ENCODE measurements around the gene WIPI1. TPM values are rescaled to one million over a fixed set of nuclear protein-coding genes. Genes with fewer than 3 reads are reported as not detected.
A peak's percentile ranks its signal among the peaks of the same experiment; 100 is the strongest.
"Not testable (repeated sequence)": the region's sequence is repeated elsewhere in the genome, so short reads cannot be mapped to it uniquely, and the experiment has no call there.

The WIPI1 gene
- polyA plus RNA-seq (ENCODE audit: insufficient read length in 4 of 4) = 10 to 100 TPM; 21.8 to 24.4 (median 22.7) TPM

- DNase-seq (ENCODE audit: low read depth in 4 of 4, low spot score in 3 of 4) = no peak
Measured at GRCh38 chr17:68457168-68457538, at the start of gene WIPI1. WIPI1 (minus strand) TSS chr17:68457496; CDS start chr17:68457421, 75 bp downstream.

- DNase-seq (ENCODE audit: low read depth in 4 of 4, low spot score in 3 of 4) = no peak
Measured at GRCh38 chr17:68505951-68506350, 48.7 kb upstream of the WIPI1 start.

GRCh38 chr17:68501074-68501473 lies 43.8 kb upstream of the WIPI1 start:
- DNase-seq (ENCODE audit: low read depth in 4 of 4, low spot score in 3 of 4) = no peak

GRCh38 chr17:68499587-68499986 lies 42.3 kb upstream of the WIPI1 start:
- DNase-seq (ENCODE audit: low read depth in 4 of 4, low spot score in 3 of 4) = no peak

GRCh38 chr17:68498479-68499326 lies 41.4 kb upstream of the WIPI1 start:
- no peak for DNase-seq (ENCODE audit: low read depth in 4 of 4, low spot score in 3 of 4)

- no peak for DNase-seq (ENCODE audit: low read depth in 4 of 4, low spot score in 3 of 4)
Measured at GRCh38 chr17:68497885-68498319, 40.6 kb upstream of the WIPI1 start.

- no peak for DNase-seq (ENCODE audit: low read depth in 4 of 4, low spot score in 3 of 4)
Measured at GRCh38 chr17:68495081-68495480, 37.8 kb upstream of the WIPI1 start.

GRCh38 chr17:68492394-68493054 lies 35.2 kb upstream of the WIPI1 start:
- DNase-seq (ENCODE audit: low read depth in 4 of 4, low spot score in 3 of 4) = not testable (repeated sequence)

- no peak for DNase-seq (ENCODE audit: low read depth in 4 of 4, low spot score in 3 of 4)
Measured at GRCh38 chr17:68491381-68492231, 34.3 kb upstream of the WIPI1 start.

GRCh38 chr17:68489919-68490318 lies 32.6 kb upstream of the WIPI1 start:
- no peak for DNase-seq (ENCODE audit: low read depth in 4 of 4, low spot score in 3 of 4)

GRCh38 chr17:68484458-68484857 lies 27.2 kb upstream of the WIPI1 start:
- no peak for DNase-seq (ENCODE audit: low read depth in 4 of 4, low spot score in 3 of 4)

GRCh38 chr17:68482576-68483041 lies 25.3 kb upstream of the WIPI1 start:
- DNase-seq (ENCODE audit: low read depth in 4 of 4, low spot score in 3 of 4) = no peak

- DNase-seq (ENCODE audit: low read depth in 4 of 4, low spot score in 3 of 4) = no peak
Measured at GRCh38 chr17:68480885-68481284, 23.6 kb upstream of the WIPI1 start.

- DNase-seq (ENCODE audit: low read depth in 4 of 4, low spot score in 3 of 4) = no peak
Measured at GRCh38 chr17:68470961-68471360, 13.7 kb upstream of the WIPI1 start.

GRCh38 chr17:68468788-68469187 lies 11.5 kb upstream of the WIPI1 start:
- no peak for DNase-seq (ENCODE audit: low read depth in 4 of 4, low spot score in 3 of 4)

- no peak for DNase-seq (ENCODE audit: low read depth in 4 of 4, low spot score in 3 of 4)
Measured at GRCh38 chr17:68468334-68468733, 11.0 kb upstream of the WIPI1 start.

GRCh38 chr17:68463211-68464019 lies 6.1 kb upstream of the WIPI1 start:
- DNase-seq (ENCODE audit: low read depth in 4 of 4, low spot score in 3 of 4) = no peak

- peak in 3 of 4 donors; percentile 62 to 81 (median 76) for DNase-seq (ENCODE audit: low read depth in 4 of 4, low spot score in 3 of 4)
Measured at GRCh38 chr17:68462381-68463210, 5.3 kb upstream of the WIPI1 start.

GRCh38 chr17:68461589-68461988 lies 4.3 kb upstream of the WIPI1 start:
- no peak for DNase-seq (ENCODE audit: low read depth in 4 of 4, low spot score in 3 of 4)
